SK-N-SH treated with all-trans-retinoic acid at 6 μM for 48 hours (cell line): ENCODE results near the gene ATOH8.
"Not testable (repeated sequence)": the region's sequence is repeated elsewhere in the genome, so short reads cannot be mapped to it uniquely, and the experiment has no call there.

Experiments
- ATAC-seq: fragments of 200-7000 bp; cut with Tn5 transposase; 3 replicates; pipeline ENCODE4 v1.9.1; 2020; ENCODE audit warnings: mild to moderate bottlenecking, moderate library complexity
- ARNTL ChIP-seq: fragments of 450-650 bp; formaldehyde crosslinking; IDR thresholded peaks from 2 replicates; pipeline ENCODE4 v1.5.0; 2020; ENCODE audit warnings: low read depth, mild to moderate bottlenecking, moderate library complexity, borderline replicate concordance
- BACH2 ChIP-seq: fragments of 250-450 bp; sonication (Bioruptor Pico); IDR thresholded peaks from 2 replicates; pipeline ENCODE4 v1.9.0; 2021; ENCODE audit warnings: mild to moderate bottlenecking, borderline replicate concordance
- CREB5 ChIP-seq: fragments of 250-450 bp; sonication (Bioruptor Pico); IDR thresholded peaks from 2 replicates; pipeline ENCODE4 v1.5.1; 2020; ENCODE audit warnings: low read depth, mild to moderate bottlenecking, moderate library complexity
- CSDC2 ChIP-seq: fragments of 250-450 bp; sonication (Bioruptor Pico); IDR thresholded peaks from 2 replicates; pipeline ENCODE4 v1.5.0; 2020; ENCODE audit warnings: mild to moderate bottlenecking, moderate library complexity
- CSRNP3 ChIP-seq: fragments of 250-450 bp; sonication (Bioruptor Pico); IDR thresholded peaks from 2 replicates; pipeline ENCODE4 v1.5.1; 2021; ENCODE audit warnings: mild to moderate bottlenecking, moderate library complexity
- ESRRG ChIP-seq: fragments of 250-450 bp; sonication (Bioruptor Pico); IDR thresholded peaks from 2 replicates; pipeline ENCODE4 v1.6.1; 2021; ENCODE audit warnings: mild to moderate bottlenecking
- GLIS3 ChIP-seq: fragments of 250-450 bp; sonication (Bioruptor Pico); IDR thresholded peaks from 2 replicates; pipeline ENCODE4 v1.5.0; 2020; ENCODE audit warnings: mild to moderate bottlenecking, moderate library complexity
- ISL1 ChIP-seq: fragments of 250-450 bp; sonication (Bioruptor Pico); IDR thresholded peaks from 2 replicates; pipeline ENCODE4 v2.1.2; 2022; ENCODE audit warnings: mild to moderate bottlenecking, moderate library complexity
- OSR1 ChIP-seq: fragments of 250-450 bp; sonication (Bioruptor Pico); IDR thresholded peaks from 2 replicates; pipeline ENCODE4 v1.8.0; 2022; ENCODE audit warnings: moderate library complexity, mild to moderate bottlenecking, inconsistent platforms
- POU6F1 ChIP-seq: fragments of 250-450 bp; sonication (Bioruptor Pico); IDR thresholded peaks from 2 replicates; pipeline ENCODE4 v1.8.0; 2021; ENCODE audit warnings: low read depth, mild to moderate bottlenecking, moderate library complexity, borderline replicate concordance
- PPARA ChIP-seq: fragments of 250-450 bp; sonication (Bioruptor Pico); IDR thresholded peaks from 2 replicates; pipeline ENCODE4 v1.5.0; 2020; ENCODE audit warnings: mild to moderate bottlenecking, borderline replicate concordance
- RARB ChIP-seq: fragments of 250-450 bp; sonication (Bioruptor Pico); IDR thresholded peaks from 2 replicates; pipeline ENCODE4 v1.8.0; 2021; ENCODE audit warnings: mild to moderate bottlenecking, moderate library complexity
- SNAI2 ChIP-seq: fragments of 250-450 bp; sonication (Bioruptor Pico); IDR thresholded peaks from 2 replicates; pipeline ENCODE4 v1.5.0; 2020; ENCODE audit warnings: mild to moderate bottlenecking, moderate library complexity
- TCF4 ChIP-seq: fragments of 250-450 bp; sonication (Bioruptor Pico); IDR thresholded peaks from 2 replicates; pipeline ENCODE4 v1.8.0; 2021; ENCODE audit warnings: mild to moderate bottlenecking, moderate library complexity, borderline replicate concordance
- TOX ChIP-seq: fragments of 250-450 bp; sonication (Bioruptor Pico); IDR thresholded peaks from 2 replicates; pipeline ENCODE4 v1.8.0; 2021; ENCODE audit warnings: mild to moderate bottlenecking, moderate library complexity, borderline replicate concordance
- TSHZ2 ChIP-seq: fragments of 250-450 bp; sonication (Bioruptor Pico); IDR thresholded peaks from 2 replicates; pipeline ENCODE4 v1.5.0; 2020; ENCODE audit warnings: mild to moderate bottlenecking, moderate library complexity
- ZC3H10 ChIP-seq: fragments of 250-450 bp; sonication (Bioruptor Pico); IDR thresholded peaks from 2 replicates; pipeline ENCODE4 v1.5.1; 2021; ENCODE audit warnings: mild to moderate bottlenecking, moderate library complexity
- ZFP3 ChIP-seq: fragments of 250-450 bp; sonication (Bioruptor Pico); IDR thresholded peaks from 2 replicates; pipeline ENCODE4 v1.5.0; 2020; ENCODE audit warnings: mild to moderate bottlenecking, moderate library complexity
- ZFP30 ChIP-seq: fragments of 450-650 bp; formaldehyde crosslinking; IDR thresholded peaks from 2 replicates; pipeline ENCODE4 v1.5.0; 2022; ENCODE audit warnings: mild to moderate bottlenecking, moderate library complexity
- ZNF565 ChIP-seq: fragments of 450-650 bp; formaldehyde crosslinking; conservative IDR thresholded peaks from 2 replicates; pipeline ENCODE4 v1.5.0; 2020; ENCODE audit warnings: low read depth, mild to moderate bottlenecking, moderate library complexity
- ZNF8 ChIP-seq: fragments of 450-650 bp; formaldehyde crosslinking; IDR thresholded peaks from 2 replicates; pipeline ENCODE4 v1.5.0; 2020; ENCODE audit warnings: mild to moderate bottlenecking, moderate library complexity

The ATOH8 gene

GRCh38 chr2:85826990-85827878, 73.4 kb downstream of the ATOH8 start:
- TF ChIP-seq TOX (CRISPR knock-in tag): no peak
- TF ChIP-seq BACH2 (CRISPR knock-in tag): no peak
- no peak for TF ChIP-seq ARNTL (CRISPR knock-in tag)
- TF ChIP-seq OSR1: no peak
- TF ChIP-seq ZNF8 (CRISPR knock-in tag): no peak
- TF ChIP-seq RARB: no peak
- TF ChIP-seq CREB5 (CRISPR knock-in tag): no peak
- TF ChIP-seq ZFP30 (CRISPR knock-in tag): no peak
- TF ChIP-seq CSRNP3 (CRISPR knock-in tag): no peak
- TF ChIP-seq ZC3H10 (CRISPR knock-in tag): no peak
- TF ChIP-seq TCF4 (CRISPR knock-in tag): no peak
- peak; percentile 99 for ATAC-seq

- no peak for TF ChIP-seq POU6F1 (CRISPR knock-in tag)
- TF ChIP-seq ZNF565 (CRISPR knock-in tag): no peak
- no peak for TF ChIP-seq RARB
- TF ChIP-seq, all 23 proteins: peak for 0
- ATAC-seq: 0 out of 3 replicates have a peak, but pooled peaks have one; percentile 7
These were observed 74.2 kb downstream of the ATOH8 start for GRCh38 chr2:85827879-85828569.

DNA sequence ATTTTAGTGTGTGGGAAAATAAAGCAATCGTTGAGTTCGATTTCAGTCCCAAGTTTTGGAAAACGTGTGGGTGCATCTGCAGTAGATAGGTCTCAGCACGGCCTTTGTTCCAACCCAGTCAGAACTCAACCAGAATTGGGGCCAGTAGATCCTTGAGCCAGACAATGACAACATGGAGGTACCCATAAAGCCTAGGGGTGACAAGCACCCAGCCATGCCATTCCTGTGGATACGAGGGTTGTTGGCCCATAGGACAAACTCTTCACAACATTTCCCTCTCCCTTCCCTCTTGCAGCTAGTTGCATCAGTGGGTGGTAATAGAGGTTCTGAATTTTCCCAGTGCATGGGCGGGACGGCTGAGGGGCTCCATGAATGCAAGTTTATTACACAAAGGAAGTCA, 74.9 kb downstream of the ATOH8 start:
- no peak for TF ChIP-seq CSRNP3 (CRISPR knock-in tag)
- TF ChIP-seq SNAI2 (CRISPR knock-in tag): no peak
- TF ChIP-seq CSDC2 (CRISPR knock-in tag): no peak
- no peak for TF ChIP-seq TCF4 (CRISPR knock-in tag)
- TF ChIP-seq TSHZ2 (CRISPR knock-in tag): no peak
- TF ChIP-seq ZNF8 (CRISPR knock-in tag): no peak
- TF ChIP-seq PPARA (CRISPR knock-in tag): no peak
- no peak for TF ChIP-seq POU6F1 (CRISPR knock-in tag)
- no peak for TF ChIP-seq ISL1
- no peak for TF ChIP-seq ESRRG (CRISPR knock-in tag)
- TF ChIP-seq ZFP3: no peak
- no peak for TF ChIP-seq ZNF565 (CRISPR knock-in tag)
- TF ChIP-seq ZC3H10 (CRISPR knock-in tag): no peak
- no peak for TF ChIP-seq GLIS3 (CRISPR knock-in tag)
- ATAC-seq: no peak

GRCh38 chr2:85829394-85829793, 75.6 kb downstream of the ATOH8 start:
- ATAC-seq: not testable (repeated sequence)
